GM10847 (cell line): ENCODE results near the gene PBX2.

Experiments used
- POLR2A ChIP-seq: IDR thresholded peaks from 2 replicates; pipeline ENCODE4 v1.6.1; 2011; ENCODE audit not compliant: insufficient read length; ENCODE audit errors: extremely low read depth

Gene PBX2

DNA sequence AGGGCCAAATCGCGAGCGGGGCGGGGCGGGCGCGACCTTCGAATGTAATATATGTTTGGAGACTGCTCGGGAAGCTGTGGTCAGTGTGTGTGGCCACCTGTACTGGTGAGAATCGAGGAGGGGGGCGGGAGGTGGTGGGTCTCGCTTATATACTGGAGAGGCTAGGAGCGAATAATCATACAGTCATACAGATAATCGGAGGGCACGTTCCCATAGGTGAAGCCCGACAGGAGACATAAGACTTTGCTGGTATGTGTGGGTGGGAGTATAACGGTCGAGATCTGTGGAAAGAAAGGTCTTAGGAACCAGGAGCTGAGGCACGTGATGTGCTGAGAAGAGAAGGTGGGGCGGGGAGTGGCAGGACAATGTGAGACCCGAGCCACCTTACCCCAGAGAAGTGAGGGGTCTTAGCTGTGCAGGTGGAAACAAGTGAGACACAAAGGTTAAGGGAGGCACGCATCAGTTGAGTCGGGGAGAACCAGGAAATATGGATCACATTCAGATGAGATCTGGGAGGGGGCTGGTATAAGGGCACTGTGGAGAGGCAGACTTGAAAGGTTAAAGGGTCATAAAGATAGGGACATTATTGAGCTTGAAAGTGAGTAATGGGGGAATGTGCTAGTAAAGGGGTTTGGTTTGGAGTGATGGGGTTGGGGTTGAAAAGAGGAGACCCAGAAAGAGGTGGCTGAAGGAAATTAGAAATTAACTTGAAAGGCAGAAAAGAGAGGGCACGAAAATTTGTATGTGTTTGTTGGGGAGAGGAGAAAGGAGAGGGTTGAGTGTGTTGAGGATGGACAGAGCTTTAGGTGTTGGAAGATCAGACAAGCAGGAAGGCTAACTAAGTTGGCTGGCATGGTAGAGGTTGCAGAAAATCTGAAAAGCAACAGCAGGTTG is 11.2 kb downstream of the PBX2 start:
- TF ChIP-seq POLR2A, result no peak

DNA sequence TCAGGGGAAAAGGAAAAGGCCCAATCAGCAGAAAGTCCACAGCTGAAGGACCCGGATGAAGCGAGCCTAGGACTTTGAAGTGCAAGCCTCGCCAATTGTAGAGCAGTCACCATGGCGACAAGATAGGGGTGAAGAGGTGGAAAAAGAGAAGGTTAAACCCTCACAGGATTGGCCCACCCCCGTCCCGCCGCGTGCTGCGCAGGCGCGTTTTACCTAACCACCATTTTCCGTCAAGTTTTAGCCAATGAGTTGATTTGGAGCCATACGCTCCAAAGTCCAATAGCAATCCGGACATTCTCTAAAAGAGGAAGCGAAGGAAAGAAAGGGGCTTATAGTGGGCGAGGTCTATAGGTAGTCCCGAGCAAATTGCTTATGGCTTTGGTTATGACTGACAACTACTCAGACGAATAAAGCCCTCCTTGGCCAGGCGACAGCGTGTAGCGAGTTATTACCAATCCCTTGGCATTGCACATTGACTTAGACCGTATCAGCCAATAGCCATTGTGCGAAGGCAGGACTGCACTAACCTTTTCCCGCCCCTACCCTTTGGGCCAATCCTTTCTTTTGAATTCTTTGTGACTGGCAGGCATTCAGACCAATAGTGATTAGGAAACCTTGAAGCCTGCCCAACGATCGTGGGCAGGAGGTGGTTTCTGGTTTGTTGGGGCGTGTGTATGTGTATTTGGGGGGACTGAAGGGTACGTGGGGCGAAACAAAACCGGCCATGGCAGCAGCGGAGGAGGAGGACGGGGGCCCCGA is 12.0 kb downstream of the PBX2 start, which contains the start of gene RNF5:
Gene RNF5 (plus strand): TSS at position 618 of the 759 bp plus-strand sequence. CDS start 107 bp downstream, at position 725.
- TF ChIP-seq POLR2A, result peak; percentile 1

DNA sequence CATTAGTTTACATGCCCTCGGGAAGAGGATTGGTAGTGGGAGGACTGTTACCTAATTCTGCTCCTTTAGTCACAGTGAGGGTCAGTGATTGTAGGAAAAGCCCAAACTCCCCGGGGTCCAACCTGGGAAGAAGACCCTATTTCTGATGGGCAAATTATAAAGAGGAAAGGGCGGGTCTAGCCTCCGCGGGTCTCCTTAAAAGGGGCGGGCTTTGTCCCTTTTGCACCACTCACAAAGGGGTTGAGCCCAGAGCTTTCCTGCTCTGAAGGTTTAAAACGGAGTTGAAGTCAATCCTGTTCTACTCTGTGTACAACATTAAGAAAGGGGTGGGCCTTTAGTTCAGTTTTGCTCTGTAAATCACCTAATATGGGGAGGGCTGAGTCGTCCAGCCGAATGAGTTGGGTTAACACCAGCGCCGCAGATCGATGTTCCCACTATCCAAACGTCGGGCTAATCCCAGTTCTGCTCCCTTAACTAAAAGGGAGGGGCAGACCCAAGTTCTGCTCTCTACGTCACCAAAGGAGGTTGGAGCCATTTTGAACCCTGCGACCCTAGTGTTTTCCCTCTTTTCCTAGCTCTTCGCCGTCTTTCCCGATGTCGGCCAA is 12.7 kb downstream of the PBX2 start:
- TF ChIP-seq POLR2A, result peak; percentile 1

DNA sequence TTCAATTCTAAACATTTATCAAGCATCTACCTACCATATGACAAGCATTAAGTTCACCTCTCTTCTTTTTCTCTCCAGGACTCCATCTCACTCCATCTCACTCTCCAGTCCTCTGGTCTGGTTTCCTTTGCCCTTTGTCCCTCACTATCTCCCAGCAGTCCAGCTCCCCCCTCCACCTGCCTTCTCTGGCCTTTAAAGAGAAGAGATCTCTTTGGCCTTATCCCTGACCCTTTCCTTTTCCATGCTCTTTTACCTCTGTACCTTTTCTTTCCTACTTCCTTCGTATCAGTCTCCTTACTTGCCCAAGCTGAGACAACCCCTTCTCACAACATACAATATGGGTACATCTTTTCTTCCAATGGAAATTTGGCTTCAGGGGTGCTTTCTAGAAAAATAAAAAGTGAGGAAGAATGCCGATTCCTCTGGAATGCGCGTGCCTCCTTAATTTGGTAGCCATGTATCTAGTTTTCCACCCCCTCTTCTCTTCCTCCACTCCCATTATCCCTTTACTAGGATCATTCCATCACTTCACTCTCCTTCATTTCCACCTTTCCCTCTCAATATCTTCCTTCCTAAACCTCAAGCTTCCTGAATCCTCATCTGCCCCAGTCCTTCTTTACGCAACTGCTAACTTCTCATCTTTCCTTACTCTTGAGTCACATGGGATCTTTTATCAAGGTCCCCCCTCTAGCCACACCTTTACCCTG is 13.4 kb downstream of the PBX2 start:
- no peak for TF ChIP-seq POLR2A

DNA sequence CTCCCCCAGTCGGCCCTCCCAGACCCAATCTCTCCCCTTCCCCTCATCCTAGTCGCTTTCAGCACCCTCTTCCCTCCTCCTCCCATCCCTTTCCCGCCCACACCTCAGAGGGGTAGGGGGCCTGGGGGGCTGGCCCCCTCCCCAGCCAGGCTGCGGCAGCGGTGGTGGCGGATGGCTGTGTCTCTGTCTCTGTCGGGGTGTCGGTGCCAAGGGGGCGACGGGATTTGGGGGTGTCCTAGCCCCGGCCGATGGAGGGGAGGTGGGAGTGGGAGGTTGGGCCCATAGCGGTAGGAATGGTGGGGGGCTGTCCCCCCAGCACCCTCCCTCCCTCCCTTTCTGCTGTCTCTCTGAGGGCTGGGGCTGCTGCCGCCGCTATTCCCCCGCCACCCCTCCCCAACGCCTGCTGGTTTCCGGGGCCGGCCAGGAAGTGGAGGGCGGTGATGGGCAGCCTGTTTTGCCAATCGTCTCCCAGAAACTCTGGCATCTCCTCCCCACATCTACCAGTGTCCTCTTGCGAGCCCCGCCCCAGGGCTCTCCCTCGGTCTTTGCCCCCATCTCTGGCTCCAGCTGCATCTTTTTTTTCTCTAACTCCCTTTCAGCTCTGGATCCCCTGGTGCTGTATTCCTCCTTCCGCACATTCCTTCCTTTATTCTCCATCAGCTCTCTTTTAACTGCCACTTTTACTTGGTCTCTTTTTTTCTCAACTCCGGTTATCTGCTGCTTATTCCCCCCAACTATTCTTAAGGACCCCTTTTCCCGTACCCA is 14.1 kb downstream of the PBX2 start, which contains the start of gene AGPAT1:
Gene AGPAT1 (minus strand): TSS at position 374 of the 765 bp plus-strand sequence. CDS start 4,588 bp downstream, outside the sequence.
- peak; percentile 56 for TF ChIP-seq POLR2A

DNA sequence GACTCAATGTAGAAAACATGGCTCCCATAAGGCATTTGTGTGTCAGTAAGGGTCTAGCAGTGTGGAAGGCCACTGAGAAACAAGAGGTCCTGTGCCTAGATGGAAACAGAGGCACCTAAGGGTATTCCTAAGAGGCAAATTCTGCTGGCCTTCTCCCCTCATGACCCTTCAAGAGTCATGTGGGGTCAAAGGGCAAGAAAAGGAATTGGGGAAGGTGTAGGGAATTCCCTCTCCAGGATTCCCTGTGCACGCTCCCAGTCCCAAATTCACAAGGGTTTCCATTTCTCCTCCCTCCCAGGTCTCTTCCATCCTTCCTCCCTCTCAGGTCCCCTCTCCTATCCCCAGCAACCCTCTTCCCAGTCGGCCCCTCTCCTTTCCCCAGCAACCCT is 14.7 kb downstream of the PBX2 start:
- TF ChIP-seq POLR2A, result no peak

DNA sequence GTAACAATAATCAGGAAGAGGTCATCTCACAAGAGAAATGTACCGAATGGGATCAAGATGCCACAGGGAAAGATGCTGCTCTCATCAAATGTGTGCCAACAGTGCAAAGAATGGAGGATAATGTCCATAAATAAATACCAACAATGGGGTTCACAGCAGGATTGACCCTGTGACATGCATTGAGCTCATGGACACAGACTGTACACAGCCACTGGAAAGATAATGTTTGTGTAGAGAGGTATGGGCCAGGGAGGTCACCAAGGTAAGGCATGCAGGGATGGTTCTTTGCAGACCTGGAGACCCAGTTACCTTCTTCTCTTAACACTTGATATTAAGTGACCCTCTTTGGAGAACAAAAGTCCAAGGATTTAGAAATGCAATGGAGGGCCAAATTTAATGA is 15.6 kb downstream of the PBX2 start:
- no peak for TF ChIP-seq POLR2A

DNA sequence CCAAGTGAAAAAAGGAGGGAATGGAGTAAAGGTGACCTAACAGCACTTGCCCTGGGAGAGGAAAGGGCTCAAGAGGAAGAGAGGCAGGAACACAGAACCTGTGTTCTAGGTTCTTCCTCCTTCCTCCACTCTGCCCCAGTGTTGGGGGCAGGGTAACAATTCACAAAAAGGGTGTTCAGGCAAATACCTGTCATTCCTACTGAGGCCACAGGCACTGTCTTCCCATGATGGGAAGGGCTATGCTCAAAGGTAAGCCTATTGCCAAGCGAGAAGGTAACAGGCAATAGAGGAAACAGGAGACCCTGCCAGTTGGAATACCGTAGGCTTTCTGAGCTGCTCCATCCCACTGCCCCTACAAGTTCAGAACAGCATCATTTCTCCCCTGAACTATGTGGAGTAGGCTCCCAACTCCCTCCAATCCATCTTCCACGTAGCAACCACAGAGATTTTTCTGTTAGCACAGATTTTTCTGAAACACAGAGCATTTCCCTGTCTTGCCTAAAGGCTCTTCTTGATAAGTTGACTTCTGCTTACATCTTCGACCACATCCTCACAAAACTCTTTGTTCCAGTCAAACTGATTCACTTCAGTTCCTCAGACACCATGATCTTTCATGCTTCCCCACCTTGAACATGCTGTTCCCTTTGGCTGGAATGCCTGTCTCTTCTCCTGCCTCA is 16.8 kb downstream of the PBX2 start:
- TF ChIP-seq POLR2A, result no peak

DNA sequence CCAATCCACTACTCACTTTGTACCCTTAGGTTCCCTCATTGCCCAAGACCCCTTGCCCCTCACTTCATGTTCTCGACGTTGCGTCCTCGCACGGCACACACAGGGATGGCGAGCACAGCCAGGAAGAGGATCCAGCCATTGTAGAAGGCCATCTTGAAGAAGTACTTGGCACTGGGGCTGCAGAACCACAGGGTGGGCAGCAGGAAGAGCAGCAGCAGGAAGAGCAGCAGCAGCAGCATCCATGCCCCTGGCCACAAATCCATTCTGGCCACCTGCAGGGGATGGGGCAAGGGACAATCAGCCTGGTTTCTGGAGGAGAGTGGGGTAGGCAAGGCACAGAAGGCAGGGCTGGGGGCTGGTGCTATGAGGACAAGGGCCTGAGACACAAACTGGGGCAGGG is 18.8 kb downstream of the PBX2 start:
- no peak for TF ChIP-seq POLR2A

DNA sequence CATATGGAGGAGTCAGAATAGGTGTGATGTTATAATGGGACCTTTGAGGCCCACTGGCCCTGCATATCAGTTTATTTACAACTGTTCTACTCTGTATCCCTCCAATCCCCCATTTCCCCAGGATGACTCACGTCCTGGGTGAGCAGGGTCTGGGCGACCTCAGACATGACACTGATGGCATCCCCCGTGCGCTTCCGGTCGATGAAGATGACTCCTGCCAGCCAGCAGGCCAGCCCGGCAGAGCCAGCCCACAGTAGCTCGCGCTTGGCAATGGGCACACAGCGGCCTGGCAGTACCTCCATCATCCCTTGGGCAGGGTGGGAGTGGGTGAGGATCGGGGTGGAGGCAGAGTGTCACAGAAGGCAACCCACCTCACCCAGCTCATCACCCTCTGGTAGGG is 19.7 kb downstream of the PBX2 start:
- no peak for TF ChIP-seq POLR2A

DNA sequence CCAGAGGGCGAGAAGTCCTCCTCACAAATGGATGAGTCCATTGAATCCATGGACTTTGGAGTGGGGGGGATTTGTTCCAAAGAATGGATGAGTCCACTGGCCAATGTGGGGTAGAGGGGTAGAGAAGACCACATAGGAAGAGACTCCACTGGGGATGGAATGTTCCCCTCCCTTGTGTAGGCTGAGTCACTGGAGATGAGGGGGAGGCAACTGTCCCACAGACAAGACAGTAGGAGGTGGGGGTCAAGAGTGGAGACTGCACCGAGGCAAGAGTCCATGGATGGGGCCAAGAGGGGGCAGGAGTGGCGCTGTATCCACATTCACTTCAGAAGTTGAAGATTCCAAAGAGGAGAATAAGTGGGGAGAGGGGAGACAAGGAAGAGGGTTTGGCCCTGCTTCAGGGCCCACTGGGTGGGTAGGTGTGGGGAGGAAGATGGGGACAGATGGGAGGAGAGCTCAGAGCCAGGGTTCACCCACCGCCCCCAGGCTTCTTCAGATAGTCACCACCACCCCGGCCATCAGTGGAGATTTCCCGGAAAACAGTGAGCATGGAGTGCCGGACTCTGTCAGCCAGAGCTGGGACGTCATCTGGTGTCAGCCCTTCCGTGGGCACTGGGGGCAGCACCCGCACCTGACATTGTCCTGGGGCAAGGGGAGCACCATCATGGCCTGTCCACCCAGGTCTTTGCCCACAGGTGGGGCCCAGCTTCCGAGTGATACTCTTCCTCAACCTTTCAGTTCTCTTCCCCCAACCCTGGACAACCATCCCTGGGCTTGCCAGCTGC is 21.0 kb downstream of the PBX2 start:
- TF ChIP-seq POLR2A, result no peak

DNA sequence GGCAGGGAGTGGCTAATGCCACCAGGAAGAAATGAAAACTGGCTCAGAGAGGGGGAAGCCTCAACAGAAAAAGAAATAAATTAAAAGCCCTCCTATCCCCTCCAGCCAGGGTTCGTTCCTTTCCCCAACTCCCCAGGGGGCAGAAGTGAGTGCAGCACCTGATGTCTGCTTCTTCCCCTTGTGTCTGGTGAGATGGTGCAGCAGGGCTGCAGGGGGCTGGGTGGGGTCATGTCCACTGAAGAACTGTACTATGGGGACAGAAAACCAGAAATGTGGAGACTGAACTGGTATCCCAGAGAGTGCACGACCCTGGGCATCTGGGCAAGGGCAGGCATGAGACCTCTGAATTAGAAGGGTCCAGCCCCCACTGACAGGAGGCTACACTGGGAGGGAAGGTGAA is 21.7 kb downstream of the PBX2 start:
- TF ChIP-seq POLR2A, result no peak

DNA sequence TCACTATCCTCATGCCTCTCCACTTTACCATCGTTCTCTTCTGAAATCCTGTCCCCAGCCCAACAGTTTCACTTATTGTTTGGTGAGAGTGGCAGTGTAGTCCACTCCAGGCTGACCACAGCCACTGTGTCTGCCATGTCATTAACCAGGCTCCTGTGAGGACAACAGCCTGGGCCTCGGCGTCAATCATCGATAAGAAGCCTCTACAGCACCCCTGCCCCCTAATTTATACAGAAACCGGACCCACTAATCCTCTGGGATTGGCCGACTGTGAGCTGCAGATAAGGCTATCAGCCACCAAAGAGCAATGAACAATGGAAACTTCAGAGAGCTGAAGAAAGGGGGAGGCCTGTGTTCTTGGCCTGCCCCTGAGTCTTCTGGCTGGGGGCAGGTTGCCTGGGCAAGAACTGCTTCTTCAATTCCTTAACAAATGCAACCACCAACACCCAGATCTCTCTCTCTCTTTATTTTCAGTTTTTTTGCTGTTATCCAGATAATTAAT is 22.2 kb downstream of the PBX2 start:
- TF ChIP-seq POLR2A, result no peak

DNA sequence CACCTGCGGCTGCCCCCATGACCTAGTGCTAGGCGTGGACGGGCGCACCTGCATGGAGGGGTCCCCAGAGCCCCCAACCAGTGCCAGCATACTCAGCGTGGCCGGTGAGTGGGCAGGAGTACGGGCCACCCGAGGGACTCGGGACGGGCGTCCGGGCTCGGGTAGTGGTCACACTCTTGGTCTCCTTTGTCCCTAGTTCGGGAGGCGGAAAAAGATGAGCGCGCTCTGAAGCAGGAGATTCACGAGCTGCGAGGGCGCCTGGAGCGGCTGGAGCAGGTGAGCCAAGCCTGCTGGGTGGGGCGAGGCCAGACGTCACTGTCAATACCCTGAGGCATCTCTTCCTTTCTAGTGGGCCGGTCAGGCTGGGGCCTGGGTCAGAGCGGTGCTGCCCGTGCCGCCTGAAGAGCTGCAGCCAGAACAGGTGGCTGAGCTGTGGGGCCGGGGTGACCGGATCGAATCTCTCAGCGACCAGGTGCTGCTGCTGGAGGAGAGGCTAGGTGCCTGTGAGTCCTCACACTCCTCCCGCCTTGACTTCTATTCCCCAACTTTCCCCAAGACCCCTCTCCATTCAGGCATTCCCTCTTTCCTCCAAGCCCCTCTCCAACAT is 22.7 kb downstream of the PBX2 start:
- TF ChIP-seq POLR2A, result no peak
